ENCODE measurements around the gene SIGLEC11. TPM values are rescaled to one million over a fixed set of nuclear protein-coding genes. Genes with fewer than 3 reads are reported as not detected.

The SIGLEC11 gene
- polyA plus RNA-seq, 1 of the 3 experiments (the other 2 are of a cell fraction), result not detected

- Histone ChIP-seq H4K20me1 (ENCODE audit: insufficient read depth) (peaks cover 10% of the 10 kb centered on the region; the same call in 1 of the 2 replicates), H3K9ac (no peak overlapping the region), H3K9me3 (no peaks in the 10 kb centered on the region), H3K9me2 (no peaks in the 10 kb centered on the region), H3K4me2 (no peak overlapping the region), H3K36me3 (replicated peaks in 1 of 2; ENCODE audit: control insufficient read depth in 1 of 2, insufficient read depth in 2 of 2, low read length in 1 of 2) (peaks cover 14 to 29% of the 10 kb centered on the region in 2 experiments), H3K4me1 (ENCODE audit: control insufficient read depth in 1 of 2, insufficient read depth in 2 of 2, low read depth in 1 of 2, low read length in 1 of 2) (no peaks in the 10 kb centered on the region), H3K79me2 (ENCODE audit: insufficient read depth) (peaks cover 23% of the 10 kb centered on the region; the same call in 1 of the 2 replicates), H3F3A (replicated peaks; ENCODE audit: insufficient read depth) (no peaks in the 10 kb centered on the region), H2AFZ (ENCODE audit: low read depth) (no peak overlapping the region), H3K27me3 (ENCODE audit: insufficient read depth) (no peaks in the 10 kb centered on the region), H3K4me3 (ENCODE audit: low read depth in 2 of 2, low read length in 1 of 2) (no peak overlapping the region), H3K27ac (ENCODE audit: low read depth in 2 of 2, low read length in 1 of 2) (no peak overlapping the region)
- POLR2A ChIA-PET, result interaction anchor here (0.6 kb wide), 2 partner anchors 17 to 58 kb away, joined by 3 to 4 read pairs; partner anchors contain the start of genes ATF5 and NUP62
- WGBS (ENCODE audit: low lambda C conversion rate), result 81% methylated on average over 8 of the region's 9 CpGs
- no peak for DNase-seq
- CTCF ChIA-PET, result interaction anchor here (0.9 to 1.7 kb wide), 3 partner anchors 10 to 21 kb away, joined by 3 to 6 read pairs (median 4); no protein-coding TSS in a partner anchor
- no peak for TF ChIP-seq USF2 (IDR thresholded peaks at IDR 0.05; ENCODE audit: borderline replicate concordance, low read depth, low read length)
- no peak for TF ChIP-seq RXRA (IDR thresholded peaks at IDR 0.05; ENCODE audit: borderline replicate concordance, low read depth)
- no peak for TF ChIP-seq PBX3 (IDR thresholded peaks at IDR 0.05)
- TF ChIP-seq GATA2 (CRISPR knock-in tag; IDR thresholded peaks at IDR 0.05), result no peak
- TF ChIP-seq EP300 (IDR thresholded peaks at IDR 0.05; ENCODE audit: borderline replicate concordance in 1 of 2, low read depth in 1 of 2, low read length in 1 of 2), result no peak
- no peak for TF ChIP-seq EZH2phosphoT487 (IDR thresholded peaks at IDR 0.05; ENCODE audit: borderline replicate concordance, low read depth)
These were observed 49.4 kb downstream of the SIGLEC11 start for GRCh38 chr19:49911381-49912145.

- Histone ChIP-seq H4K20me1 (ENCODE audit: insufficient read depth) (peaks cover 9% of the 10 kb centered on the region; the same call in 1 of the 2 replicates), H3K27me3 (ENCODE audit: insufficient read depth) (no peaks in the 10 kb centered on the region), H3K4me1 (ENCODE audit: control insufficient read depth in 1 of 2, insufficient read depth in 2 of 2, low read depth in 1 of 2, low read length in 1 of 2) (no peaks in the 10 kb centered on the region), H2AFZ (ENCODE audit: low read depth) (no peak overlapping the region), H3K36me3 (replicated peaks in 1 of 2; ENCODE audit: control insufficient read depth in 1 of 2, insufficient read depth in 2 of 2, low read length in 1 of 2) (peaks cover 8 to 23% of the 10 kb centered on the region in 2 experiments), H3K4me2 (no peak overlapping the region), H3K9ac (no peak overlapping the region), H3K9me2 (no peaks in the 10 kb centered on the region), H3K27ac (ENCODE audit: low read depth in 2 of 2, low read length in 1 of 2) (no peak overlapping the region), H3K79me2 (ENCODE audit: insufficient read depth) (peaks cover 17% of the 10 kb centered on the region; the same call in 1 of the 2 replicates), H3K9me3 (no peaks in the 10 kb centered on the region), H3K4me3 (ENCODE audit: low read depth in 2 of 2, low read length in 1 of 2) (no peak overlapping the region), H3F3A (replicated peaks; ENCODE audit: insufficient read depth) (no peaks in the 10 kb centered on the region)
- CTCF ChIA-PET, result interaction anchor here (0.9 to 1.1 kb wide), 3 partner anchors 12 to 28 kb away, joined by 3 to 4 read pairs (median 3); partner anchors contain the start of genes ATF5 and NUP62
- WGBS (ENCODE audit: low lambda C conversion rate), result 92% methylated on average over 2 of the region's 5 CpGs
- POLR2A ChIA-PET, result no interaction called here
- DNase-seq, result no peak
- TF ChIP-seq CTCF (IDR thresholded peaks at IDR 0.05) (no peak), NRF1 (IDR thresholded peaks at IDR 0.05; ENCODE audit: low read depth, low read length) (no peak), MXI1 (IDR thresholded peaks at IDR 0.05; ENCODE audit: low read depth, low read length) (no peak), NFIC (IDR thresholded peaks at IDR 0.05; ENCODE audit: borderline replicate concordance) (no peak), GATA2 (CRISPR knock-in tag; IDR thresholded peaks at IDR 0.05) (no peak), RFX5 (IDR thresholded peaks at IDR 0.05; ENCODE audit: low read length) (no peak), MEF2A (IDR thresholded peaks at IDR 0.05; ENCODE audit: borderline replicate concordance, low read depth) (no peak), IRF3 (IDR thresholded peaks at IDR 0.05; ENCODE audit: low read depth, low read length) (no peak)
These were observed 50.8 kb downstream of the SIGLEC11 start for GRCh38 chr19:49910179-49910578.

Measured in SK-N-SH (cell line).